NCI-H2196 treated with DMSO at 0.1 percent for 48 hours (cell line): ENCODE data around the gene NOS3.
"Not testable (repeated sequence)": the region's sequence is repeated elsewhere in the genome, so short reads cannot be mapped to it uniquely, and the experiment has no call there.

ENCODE experiments used
- DNase-seq: peaks from one replicate; lab custom pipeline; 2025; ENCODE audit not compliant: unreplicated experiment; lab: John Stamatoyannopoulos, UW

Gene NOS3

DNA sequence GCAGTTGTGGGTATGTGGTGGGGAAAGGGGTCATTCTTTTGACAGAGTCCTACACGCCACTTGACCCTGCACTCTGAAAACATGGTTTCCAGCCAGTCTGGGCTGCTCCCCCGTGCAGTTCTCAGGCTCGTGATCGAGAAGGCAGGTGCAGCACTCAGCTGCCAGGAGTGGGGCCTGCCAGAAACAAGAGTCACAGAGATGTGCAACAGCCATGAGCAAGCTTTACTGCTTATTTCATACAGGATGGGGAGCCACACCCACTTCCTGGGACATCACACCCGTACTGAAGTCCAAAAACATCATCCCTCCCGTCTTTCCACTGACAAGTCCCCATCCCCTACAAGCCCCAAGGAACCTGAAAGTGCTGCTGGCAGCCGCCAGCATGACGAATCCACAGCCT lies 24.1 kb downstream of the NOS3 start:
- peak; percentile 23 for DNase-seq

DNA sequence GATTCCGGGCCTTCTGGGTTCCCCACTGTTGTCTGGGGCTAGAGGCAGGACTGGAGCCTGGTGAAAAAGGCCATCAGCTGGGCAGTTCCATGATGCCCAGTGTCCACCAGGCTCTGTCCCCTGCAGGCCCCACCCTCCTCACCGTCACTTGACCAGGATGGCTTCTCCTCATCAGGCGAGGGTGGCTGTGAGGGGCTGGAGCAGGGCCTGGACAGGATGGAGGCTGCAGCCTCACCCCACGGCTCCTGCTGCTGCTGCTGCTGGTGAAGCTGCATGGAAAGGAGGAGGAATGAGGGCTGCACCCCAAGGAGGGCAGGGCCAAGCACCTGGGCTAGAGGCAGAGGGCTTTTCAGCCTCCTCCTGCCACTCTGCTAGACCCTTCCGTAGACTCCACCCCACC lies 25.1 kb downstream of the NOS3 start:
- no peak for DNase-seq

DNA sequence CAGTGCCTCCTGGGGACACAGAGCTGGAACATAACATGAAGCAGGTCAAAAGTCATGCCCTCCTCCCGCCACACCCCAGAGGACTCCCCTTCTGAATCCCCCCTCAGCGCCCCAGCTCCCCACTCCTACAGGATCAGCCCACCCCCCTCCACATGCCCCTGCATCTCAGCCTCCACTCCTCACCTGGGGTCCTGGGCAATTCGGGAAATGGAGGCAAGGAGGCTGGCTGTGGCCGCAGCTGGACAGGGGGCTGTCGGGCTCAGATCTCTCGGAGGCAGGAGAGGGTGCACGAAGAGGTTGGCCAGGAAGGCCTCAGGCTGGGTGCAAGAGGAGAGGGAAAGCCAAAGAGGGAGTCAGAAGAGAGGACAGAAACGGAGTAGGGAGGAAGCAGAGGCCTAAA lies 25.7 kb downstream of the NOS3 start:
- no peak for DNase-seq

DNA sequence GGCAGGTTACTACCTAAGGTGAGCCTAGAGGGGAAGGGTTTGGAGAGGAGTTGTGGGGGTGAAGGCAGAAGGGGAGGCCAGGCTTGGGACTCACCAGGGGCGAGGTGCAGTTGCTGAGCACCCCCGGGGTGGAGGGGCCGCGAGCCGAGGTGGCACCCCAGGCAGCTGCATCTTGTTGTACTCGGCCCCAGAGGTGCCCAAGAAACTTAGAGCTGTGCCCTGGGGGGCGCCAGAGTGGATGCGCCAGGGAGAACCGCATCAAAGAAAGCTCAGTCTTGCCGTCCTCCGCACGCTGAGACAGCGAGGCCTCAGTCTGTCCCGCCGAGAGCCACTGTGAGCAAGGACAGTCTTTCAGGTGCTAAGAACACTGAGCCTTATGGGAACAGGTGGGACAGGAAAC lies 26.1 kb downstream of the NOS3 start:
- DNase-seq, result no peak

DNA sequence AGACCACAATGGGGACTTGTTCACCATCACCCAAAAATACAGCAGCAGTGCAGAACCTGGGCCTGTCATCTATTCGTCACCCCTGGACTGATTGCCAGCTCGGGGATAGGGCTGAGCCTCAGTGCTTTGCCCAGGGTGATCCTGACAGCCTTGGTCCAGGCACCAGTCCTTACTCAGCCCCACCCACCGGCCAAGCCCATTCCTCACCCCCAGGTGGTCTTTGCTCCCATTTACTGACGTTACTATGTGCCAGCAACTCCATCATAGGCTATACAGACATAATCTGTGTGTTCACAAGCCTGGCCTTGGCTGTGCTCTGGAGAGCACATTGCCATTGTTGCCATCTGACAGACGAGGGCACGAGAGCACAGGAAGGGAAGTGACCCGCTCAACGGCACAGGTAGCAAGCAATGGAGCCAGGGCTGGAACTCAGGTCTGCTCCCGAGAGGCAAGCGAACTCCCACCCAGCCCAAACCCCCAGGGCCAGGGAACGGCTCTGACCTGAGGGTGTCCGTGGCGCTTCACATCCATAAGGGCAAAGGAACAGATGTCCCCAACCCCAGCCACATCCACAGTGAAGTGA lies 26.6 kb downstream of the NOS3 start:
- DNase-seq, result no peak

DNA sequence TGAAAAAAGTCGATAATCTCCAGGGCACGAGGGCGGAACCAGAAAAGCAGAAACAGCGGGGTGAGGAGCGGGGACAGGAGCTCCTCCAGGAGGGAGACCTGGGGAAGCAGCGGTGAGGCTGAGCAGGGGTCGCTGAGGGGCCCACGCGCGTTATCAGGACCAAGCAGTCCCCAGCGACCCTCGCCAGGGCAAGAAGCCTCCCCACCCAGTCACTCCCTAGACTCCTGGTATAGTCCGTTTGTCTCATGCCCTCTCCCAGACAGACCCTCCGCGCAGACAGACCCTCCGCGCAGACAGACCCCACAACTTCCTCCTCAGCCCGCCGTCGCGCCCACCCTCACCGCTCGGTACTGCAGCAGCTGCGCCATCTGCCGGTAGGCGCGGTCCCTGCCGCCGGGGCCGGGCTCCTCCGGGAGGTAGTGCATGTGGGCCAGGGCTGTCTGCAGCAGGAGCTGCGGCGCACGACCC lies 27.2 kb downstream of the NOS3 start:
- DNase-seq, result peak; percentile 58

DNA sequence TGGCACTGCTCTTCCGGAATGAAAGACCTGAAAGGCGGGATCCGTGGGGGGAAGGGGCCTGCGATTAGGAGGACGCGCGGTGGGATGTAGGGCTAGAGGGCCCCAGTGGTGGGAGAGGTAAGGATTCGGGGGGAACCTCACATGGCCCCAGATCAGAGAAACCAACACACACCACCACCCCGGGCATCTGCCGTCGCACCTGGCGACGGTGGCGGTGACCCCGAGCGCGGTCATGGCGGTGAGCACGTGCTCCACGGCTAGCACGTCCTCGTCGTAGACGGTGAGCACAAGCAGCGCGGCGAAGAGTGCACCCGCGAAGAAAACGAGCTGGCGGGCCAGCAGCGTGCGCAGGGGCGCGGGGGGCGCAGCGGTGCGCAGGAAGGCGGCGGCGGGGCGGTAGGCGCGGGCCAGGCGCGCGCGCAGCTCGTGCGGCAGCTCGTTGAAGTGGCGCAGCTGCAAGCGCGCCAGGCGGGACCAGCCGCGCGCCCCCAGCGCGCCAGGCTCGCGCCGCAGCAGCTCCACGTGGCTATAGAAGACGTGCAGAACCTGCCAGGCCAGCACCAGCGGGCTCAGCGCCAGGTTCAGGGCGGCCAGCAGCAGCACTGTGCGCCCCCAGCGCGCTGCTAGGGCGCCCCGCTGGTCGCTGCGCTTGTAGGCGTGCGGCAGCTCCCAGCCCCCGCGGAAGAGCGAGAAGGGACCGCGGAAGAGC lies 27.8 kb downstream of the NOS3 start:
- peak; percentile 69 for DNase-seq

DNA sequence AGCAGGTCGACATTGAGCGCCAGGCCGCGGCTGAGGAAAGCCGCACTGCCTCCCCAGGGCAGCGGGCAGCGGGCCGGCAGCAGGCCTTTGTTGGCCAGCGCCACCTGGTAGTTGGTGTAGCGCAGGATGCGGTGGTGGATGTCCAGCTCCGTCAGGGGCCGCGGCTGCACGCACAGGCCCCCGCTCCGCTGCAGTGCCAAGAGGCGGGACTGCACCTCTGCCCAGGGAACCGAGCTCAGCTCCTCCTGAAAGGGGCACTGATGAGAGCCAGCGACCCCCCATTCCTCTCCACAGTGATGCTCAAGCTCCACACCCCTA lies 28.3 kb downstream of the NOS3 start:
- DNase-seq, result no peak

DNA sequence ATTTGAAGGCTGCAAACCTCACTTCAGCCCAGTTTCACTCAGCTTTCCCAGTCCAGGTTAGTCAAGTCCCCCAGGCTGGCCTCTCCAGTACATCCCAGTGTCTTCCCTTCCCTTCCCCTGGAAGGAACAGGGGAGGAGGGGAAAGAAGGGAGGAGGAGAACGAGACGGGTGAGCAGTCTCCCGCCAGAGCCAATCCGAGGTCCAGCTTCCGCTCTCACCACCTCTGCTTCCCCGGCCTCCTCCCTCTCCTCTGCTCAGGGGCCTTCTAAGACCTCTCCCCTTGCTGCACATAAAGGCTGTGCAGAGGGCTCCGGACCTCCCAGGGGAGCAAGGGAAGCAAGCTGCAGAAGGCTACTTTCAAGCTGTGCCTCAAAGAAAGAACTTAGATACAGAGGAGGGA lies 29.4 kb downstream of the NOS3 start:
- no peak for DNase-seq

DNA sequence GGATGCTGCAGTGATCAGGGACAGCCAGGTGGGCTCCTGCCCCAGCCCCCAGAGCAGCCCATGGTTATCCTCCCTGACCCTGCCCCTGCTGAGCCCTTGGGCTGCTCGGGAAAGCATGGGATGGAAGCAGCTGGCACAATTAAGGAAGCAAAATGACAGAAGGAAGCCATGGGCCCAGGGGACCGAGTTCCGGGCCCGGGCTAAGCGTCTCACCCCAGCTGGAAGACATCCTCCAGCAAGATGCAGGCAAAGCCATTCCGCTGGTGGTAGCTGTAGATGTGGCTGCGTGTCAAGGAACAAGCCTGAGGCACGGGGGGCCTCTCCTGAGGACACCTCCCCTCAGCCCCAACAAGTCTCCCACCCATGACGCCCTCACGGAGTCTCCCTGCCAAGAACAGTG lies 32.4 kb downstream of the NOS3 start:
- no peak for DNase-seq

DNA sequence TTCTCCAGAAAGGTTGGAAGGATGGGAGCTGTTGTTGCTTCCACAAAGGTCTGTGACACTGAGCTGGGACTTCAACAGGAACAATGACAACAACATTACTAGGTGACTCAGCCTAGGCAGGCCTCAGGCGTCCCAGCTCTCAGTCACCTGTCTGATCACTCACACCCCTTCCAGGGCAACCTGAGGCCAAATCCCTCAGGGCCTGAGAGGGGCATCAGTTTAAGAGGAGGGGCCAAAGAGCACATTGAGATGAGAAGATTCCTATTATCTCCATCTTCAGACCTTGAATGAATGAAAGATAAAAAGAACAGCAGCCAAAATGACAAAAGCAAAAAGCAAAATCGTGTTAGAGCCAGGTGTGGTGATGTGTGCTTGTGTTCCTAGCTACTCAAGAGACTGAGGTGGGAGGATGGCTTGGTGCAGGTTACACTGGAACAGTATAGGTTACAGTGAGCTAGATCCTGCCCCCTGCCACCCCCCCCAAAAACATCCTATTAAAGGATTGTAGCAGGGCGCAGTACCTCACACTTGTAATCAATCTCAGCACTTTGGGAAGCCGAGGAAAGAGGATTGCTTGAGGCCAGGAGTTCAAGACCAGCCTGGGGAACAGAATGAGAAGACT lies 33.7 kb downstream of the NOS3 start, which contains the start of gene ATG9B:
Gene ATG9B, minus strand, starts transcription at position 60 of the 622 bp plus-strand sequence. CDS start 71 bp downstream, outside the sequence.
- no peak for DNase-seq

DNA sequence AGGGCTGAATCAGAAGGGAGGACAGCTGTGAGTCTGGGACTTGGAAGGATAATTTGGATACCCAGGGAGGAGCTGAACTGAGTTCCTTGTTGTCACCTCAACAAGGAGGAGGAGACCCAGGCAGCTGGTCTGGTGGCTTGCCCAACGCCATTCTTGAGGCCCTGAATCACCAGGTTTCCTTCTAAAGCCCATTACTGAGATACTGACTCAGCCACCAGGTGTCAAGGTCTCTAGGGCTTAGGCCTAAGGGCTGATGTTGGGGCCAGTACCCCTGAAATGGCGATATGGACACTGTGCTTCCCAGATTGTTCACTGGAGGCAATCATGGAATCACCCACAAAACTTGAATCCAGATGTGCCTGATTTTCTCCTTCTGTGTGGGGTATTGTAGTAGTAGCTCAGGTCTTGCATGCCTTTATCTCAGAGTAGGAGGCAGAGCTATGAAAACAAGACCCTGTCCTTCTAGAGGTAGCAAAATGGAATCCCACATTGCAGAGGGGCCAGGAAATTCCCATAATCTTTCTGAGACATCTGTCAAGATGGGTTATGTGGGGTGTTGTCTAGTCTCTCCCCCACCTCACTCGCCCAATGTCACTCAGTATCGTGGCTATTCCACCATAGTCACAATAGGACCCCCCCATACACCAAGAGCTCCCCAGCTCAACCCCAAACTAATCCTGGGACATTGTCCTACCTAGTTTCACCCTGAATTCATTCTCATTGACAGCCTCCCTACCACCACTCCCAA lies 35.3 kb downstream of the NOS3 start:
- no peak for DNase-seq

DNA sequence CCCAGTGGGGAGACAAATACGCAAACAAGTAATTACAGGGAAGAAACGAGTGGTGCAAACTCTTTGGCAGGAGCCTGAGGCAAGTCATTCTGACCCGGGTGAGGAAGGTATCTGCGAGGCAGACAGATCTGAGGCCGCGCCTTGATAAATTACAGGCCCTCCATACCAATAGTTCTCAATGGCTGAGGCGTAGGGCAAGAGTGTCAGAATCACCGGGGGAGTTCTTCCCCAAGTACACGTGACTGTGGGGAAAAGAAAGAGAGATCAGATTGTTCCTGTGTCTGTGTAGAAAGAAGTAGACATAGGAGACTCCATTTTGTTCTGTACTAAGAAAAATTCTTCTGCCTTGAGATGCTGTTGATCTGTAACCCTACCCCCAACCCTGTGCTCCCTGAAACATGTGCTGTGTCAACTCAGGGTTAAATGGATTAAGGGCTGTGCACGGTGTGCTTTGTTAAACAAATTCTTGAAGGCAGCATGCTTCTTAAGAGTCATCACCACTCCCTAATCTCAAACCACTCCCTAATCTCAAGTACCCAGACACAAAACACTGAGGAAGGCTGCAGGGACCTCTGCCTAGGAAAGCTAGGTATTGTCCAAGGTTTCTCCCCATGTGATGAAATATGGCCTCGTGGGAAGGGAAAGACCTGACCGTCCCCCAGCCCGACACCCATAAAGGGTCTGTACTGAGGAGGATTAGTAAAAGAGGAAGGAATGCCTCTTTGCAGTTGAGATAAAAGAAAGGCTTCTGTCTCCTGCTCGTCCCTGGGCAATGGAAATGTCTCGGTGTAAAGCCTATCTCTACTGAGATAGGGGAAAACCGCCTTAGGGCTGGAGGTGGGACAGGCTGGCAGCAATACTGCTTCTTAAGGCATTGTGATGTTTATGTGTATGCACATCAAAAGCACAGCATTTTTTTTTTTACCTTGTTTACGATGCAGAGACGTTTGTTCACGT lies 36.2 kb downstream of the NOS3 start:
- DNase-seq, result not testable (repeated sequence)

DNA sequence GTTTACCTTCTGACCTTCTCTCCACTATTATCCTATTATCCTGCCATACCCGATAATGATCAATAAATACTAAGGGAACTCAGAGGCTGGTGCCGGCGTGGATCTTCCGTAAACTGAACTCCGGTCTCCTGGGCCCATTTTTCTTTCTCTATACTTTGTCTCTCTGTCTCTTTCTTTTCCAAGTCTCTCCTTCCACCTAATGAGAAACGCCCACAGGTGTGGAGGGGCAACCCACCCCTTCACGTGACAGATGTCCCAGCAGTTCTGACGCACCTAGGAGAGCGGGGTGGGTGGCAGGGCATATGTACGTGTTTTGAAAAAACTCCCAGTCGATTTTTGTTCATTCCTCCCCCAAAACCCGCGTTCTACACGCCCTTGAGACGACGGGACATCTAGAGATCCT lies 36.9 kb downstream of the NOS3 start:
- not testable (repeated sequence) for DNase-seq

DNA sequence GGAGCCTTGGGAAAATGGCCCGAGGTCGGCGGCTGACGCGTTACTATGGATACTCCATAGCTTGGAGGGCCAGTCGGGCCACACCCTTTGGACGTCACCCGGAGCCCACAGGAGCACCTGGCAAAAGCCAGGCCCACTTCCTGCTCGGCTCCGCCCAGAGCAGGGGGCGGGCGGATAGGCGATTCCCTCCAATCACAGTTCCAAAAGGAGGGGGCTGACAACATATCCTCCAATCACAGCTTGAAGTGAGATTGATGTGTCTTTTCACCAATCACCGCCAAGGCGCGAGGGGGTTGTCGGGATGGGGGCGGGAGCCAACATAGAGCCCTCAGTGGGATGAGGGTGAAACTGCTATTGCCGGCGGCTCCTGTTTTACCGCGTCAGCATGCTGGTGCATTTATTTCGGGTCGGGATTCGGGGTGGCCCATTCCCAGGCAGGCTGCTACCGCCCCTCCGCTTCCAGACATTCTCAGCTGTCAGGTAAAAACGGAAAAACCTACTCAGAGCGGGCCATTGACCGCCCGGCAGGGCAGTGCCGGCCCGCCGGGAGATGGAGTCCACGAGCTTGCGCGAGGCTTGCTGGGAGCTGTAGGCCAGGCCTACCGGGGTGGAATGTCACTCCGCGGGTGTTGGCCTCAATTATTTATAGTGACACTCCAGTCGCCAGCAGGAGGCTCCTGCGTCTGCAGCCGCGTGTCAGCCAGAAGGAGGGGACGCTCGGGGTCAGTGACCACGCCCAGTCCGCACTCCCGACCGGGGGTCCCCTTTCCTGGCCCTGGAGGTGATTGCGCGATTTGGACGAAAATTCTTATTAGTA lies 37.5 kb downstream of the NOS3 start, which contains the start of gene ABCB8:
Gene ABCB8, plus strand, starts transcription at position 320 of the 817 bp plus-strand sequence. Its CDS starts 66 bp downstream, at position 386.
- DNase-seq, result peak; percentile 96

DNA sequence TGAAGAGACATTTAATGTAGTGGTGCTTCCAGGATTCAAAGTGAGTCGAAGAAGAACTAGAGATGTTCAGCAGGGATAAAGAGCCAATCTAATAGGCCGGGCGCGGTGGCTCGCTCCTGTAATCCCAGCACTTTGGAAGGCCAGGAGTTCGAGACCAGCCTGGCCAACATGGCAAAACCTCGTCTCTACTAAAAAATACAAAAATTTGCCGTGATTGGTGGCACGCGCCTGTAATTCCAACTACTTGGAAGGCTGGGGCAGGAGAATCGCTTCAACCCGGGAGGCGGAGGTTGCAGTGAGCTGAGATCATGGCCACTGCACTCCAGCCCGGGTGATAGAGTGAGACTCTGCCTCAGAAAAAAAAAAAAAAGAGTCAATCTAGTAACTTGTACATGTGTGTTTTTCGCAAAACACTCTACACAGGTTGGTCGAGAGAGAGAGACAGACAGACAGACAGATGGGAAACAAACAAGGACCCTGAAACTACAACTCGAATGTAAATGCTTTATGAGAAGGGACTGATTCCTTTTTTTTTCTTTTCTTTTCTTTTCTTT lies 38.2 kb downstream of the NOS3 start:
- no peak for DNase-seq

DNA sequence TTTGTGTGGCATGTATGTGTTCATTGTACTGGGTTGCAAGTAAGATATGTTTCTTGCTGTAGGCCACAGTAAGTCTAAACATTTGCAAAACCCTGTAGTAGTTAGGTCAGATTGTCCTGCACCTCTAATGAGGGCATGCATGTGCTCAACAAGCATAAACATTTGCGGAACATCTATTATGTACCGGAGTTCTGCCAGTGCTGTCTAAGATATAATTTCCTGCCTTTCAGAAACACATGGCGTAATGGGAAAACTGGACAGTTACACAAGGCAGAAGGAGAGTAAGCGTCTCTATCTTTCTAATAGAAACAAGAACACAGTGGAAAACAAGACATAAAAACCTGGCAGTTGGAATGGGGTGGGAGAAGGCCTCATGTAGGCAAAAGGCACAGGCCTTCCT lies 40.2 kb downstream of the NOS3 start:
- no peak for DNase-seq

DNA sequence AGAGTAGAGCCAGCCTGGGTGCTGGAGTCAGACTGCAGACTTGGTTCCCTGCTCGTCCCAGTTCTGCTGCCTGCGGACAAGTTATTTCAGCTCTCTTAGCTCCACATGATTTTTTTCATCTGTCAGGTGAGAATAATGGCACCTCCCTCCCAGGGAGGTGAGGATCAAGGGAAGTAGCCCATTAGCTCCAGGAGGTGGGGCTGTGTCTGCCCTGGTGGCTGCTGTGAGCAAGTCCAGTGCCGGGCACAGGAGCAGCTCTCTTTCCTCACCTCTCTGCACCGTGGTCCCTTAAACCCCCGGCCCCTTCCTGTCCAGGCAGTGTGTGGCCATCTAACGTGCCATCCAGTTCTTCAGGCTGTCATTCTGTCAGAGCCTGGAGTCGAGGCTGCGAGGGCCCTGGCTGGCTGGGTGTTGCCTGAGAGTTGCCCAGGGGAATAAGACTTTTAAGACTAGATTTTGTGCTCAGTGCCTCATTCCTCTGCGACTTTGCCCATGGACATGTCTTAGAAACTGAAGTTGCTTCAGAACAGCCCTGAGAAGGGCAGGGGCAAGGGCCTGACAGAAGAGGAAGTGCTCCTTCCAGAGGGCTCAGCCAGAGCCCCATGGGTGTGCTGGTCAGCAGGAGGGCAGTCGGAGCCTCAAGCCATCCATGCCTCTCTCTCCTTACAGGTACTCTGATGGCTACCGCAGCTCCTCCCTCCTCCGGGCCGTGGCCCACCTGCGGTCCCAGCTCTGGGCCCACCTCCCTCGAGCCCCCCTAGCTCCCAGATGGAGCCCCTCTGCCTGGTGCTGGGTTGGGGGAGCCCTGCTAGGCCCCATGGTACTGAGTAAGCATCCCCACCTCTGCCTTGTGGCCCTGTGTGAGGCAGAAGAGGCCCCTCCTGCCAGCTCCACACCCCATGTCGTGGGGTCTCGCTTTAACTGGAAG lies 42.4 kb downstream of the NOS3 start:
- no peak for DNase-seq
